ENCODE results near the gene FER. TPM values are rescaled to one million over a fixed set of nuclear protein-coding genes. Genes with fewer than 3 reads are reported as not detected.

FER gene
- total and polyA plus RNA-seq, 10 of the 15 experiments (the other 5 are each of a cell fraction or from before 2014, with no cell fraction given): 4.4 to 19.1 (median 9.6) TPM

DNA sequence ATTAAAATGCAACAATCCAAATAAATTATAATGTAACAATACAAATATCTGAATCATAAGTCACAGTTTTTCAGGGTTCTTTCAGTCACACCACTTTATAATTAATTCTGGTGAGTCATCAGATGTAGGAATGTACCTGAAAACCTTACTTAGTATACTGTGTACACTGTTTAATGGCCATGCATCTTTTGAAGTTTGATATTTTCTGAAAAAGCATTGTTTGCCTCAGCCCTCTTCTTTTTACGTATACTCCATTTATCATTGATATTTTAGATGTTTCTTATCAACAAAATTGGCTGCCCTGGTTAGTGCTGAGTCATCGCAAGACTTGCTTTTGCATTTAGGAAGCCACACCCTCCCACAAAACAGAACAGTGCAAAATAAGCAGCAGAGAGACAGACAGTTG, 443.5 kb downstream of the FER start (continued):
- TF ChIP-seq MEF2B (IDR thresholded peaks at IDR 0.05; ENCODE audit: partially characterized antibody, poor library complexity, severe bottlenecking) (no peak), NFYB (IDR thresholded peaks at IDR 0.05; ENCODE audit: insufficient read depth, low read depth, low read length) (no peak), POLR2AphosphoS5 (IDR thresholded peaks at IDR 0.05; ENCODE audit: low read length) (no peak)

- H3K9me3 ChIP-seq (replicated peaks; ENCODE audit: control insufficient read depth, insufficient read depth, low read length): no peaks in the 10 kb centered on the region
- no TSS peak for BruUV-seq (replicated peaks)
- no peaks in the 10 kb centered on the region for H3K27me3 ChIP-seq (replicated peaks in 1 of 2; ENCODE audit: control insufficient read depth in 2 of 2, insufficient read depth in 2 of 2, low read length in 1 of 2)
- no peak overlapping the region for H3K4me2 ChIP-seq (ENCODE audit: control insufficient read depth, insufficient read depth)
- DNase-seq (ENCODE audit: low read depth, low spot score) (no peak), ATAC-seq (no peak), FAIRE-seq (no peak)
- H3K4me1 ChIP-seq (ENCODE audit: control insufficient read depth, insufficient read depth, low read length): peaks cover 5% of the 10 kb centered on the region
- no peak overlapping the region for H3K27ac ChIP-seq (ENCODE audit: control insufficient read depth, insufficient read depth)
- H4K20me1 ChIP-seq (ENCODE audit: control insufficient read depth, insufficient read depth): no peaks in the 10 kb centered on the region
- H3K4me3 ChIP-seq: no peak overlapping the region
- ChIA-PET RAD21 (ENCODE audit: unreplicated experiment) (no interaction called here), SMC1A (ENCODE audit: uncharacterized antibody, unreplicated experiment) (interaction anchor here (1.1 to 1.5 kb wide), 3 partner anchors 8 to 274 kb away, joined by 3 read pairs; no protein-coding TSS in a partner anchor), POLR2A (no interaction called here), CTCF (no interaction called here)
- H3K36me3 ChIP-seq (ENCODE audit: control insufficient read depth in 2 of 2, insufficient read depth in 2 of 2, low read length in 1 of 2): peaks cover 0 to 1% of the 10 kb centered on the region in 2 experiments; a peak in 1 of 4 replicates
- in situ Hi-C loops (cut with MboI): no loop called here
- no peak overlapping the region for H2AFZ ChIP-seq (ENCODE audit: control insufficient read depth, low read depth, low read length)
- intact Hi-C loops (cut with micrococcal nuclease; ENCODE audit: unreplicated experiment): no loop called here
- H3K79me2 ChIP-seq (ENCODE audit: control insufficient read depth, insufficient read depth, low read length): no peaks in the 10 kb centered on the region
- WGBS (ENCODE audit: insufficient coverage, insufficient replicate concordance, low lambda C conversion rate, missing lambda C conversion rate): 96% methylated on average over 1 of the region's 1 CpG
- no peak overlapping the region for H3K9ac ChIP-seq (ENCODE audit: control insufficient read depth, insufficient read depth, low read length)
- TF ChIP-seq SMC3 (IDR thresholded peaks at IDR 0.05; ENCODE audit: borderline replicate concordance, low read length) (no peak), KAT2A (conservative IDR thresholded peaks at IDR 0.05; ENCODE audit: control insufficient read depth, low read depth, low read length) (no peak), BHLHE40 (IDR thresholded peaks at IDR 0.05; ENCODE audit: borderline replicate concordance in 1 of 2, low read depth in 2 of 2, low read length in 1 of 2) (no peak), TCF3 (IDR thresholded peaks at IDR 0.05; ENCODE audit: borderline replicate concordance, insufficient read depth, low read depth, low read length) (no peak), USF2 (IDR thresholded peaks at IDR 0.05; ENCODE audit: borderline replicate concordance, low read depth, low read length) (no peak), MTA2 (IDR thresholded peaks at IDR 0.05; ENCODE audit: low read depth) (no peak), EP300 (IDR thresholded peaks at IDR 0.05; ENCODE audit: borderline replicate concordance in 1 of 2, control insufficient read depth in 1 of 2, low read depth in 2 of 2, low read length in 2 of 2) (no peak), NFIC (IDR thresholded peaks at IDR 0.05; ENCODE audit: low read depth, low read length) (no peak), EGR1 (IDR thresholded peaks at IDR 0.05; ENCODE audit: borderline replicate concordance in 1 of 2, low read depth in 2 of 2, low read length in 2 of 2) (no peak), HDAC6 (IDR thresholded peaks at IDR 0.05; ENCODE audit: unreplicated experiment) (no peak)
- TF ChIP-seq, protein P1, sequence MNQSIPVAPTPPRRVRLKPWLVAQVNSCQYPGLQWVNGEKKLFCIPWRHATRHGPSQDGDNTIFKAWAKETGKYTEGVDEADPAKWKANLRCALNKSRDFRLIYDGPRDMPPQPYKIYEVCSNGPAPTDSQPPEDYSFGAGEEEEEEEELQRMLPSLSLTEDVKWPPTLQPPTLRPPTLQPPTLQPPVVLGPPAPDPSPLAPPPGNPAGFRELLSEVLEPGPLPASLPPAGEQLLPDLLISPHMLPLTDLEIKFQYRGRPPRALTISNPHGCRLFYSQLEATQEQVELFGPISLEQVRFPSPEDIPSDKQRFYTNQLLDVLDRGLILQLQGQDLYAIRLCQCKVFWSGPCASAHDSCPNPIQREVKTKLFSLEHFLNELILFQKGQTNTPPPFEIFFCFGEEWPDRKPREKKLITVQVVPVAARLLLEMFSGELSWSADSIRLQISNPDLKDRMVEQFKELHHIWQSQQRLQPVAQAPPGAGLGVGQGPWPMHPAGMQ (IDR thresholded peaks at IDR 0.05; ENCODE audit: borderline replicate concordance): no peak
- TF ChIP-seq, protein P2, sequence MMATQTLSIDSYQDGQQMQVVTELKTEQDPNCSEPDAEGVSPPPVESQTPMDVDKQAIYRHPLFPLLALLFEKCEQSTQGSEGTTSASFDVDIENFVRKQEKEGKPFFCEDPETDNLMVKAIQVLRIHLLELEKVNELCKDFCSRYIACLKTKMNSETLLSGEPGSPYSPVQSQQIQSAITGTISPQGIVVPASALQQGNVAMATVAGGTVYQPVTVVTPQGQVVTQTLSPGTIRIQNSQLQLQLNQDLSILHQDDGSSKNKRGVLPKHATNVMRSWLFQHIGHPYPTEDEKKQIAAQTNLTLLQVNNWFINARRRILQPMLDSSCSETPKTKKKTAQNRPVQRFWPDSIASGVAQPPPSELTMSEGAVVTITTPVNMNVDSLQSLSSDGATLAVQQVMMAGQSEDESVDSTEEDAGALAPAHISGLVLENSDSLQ (IDR thresholded peaks at IDR 0.05): no peak
- TF ChIP-seq, protein P3, sequence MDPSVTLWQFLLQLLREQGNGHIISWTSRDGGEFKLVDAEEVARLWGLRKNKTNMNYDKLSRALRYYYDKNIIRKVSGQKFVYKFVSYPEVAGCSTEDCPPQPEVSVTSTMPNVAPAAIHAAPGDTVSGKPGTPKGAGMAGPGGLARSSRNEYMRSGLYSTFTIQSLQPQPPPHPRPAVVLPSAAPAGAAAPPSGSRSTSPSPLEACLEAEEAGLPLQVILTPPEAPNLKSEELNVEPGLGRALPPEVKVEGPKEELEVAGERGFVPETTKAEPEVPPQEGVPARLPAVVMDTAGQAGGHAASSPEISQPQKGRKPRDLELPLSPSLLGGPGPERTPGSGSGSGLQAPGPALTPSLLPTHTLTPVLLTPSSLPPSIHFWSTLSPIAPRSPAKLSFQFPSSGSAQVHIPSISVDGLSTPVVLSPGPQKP (IDR thresholded peaks at IDR 0.05; ENCODE audit: low read depth, low read length): no peak
Measured at GRCh38 chr5:109192027-109192426, 444.3 kb downstream of the FER start.
